Gastrocnemius medialis (tissue), 4 donors: ENCODE results near the gene GPS1. TPM values are rescaled to one million over a fixed set of nuclear protein-coding genes. Genes with fewer than 3 reads are reported as not detected.
A peak's percentile ranks its signal among the peaks of the same experiment; 100 is the strongest.

ENCODE experiments used
- ATAC-seq, 2 donors: fragments of 150-250 bp; one replicate each; pipeline ENCODE4 v1.9.1; 2016
- DNase-seq, 2 donors: peaks; one replicate each; pipeline ENCODE4 v3.0.0-alpha.2; 2019
- H3K27ac ChIP-seq, 4 donors: fragments of 200-600 bp; sonication (generic); 1 replicate in 1 of 4; 2 replicates in 3 of 4; pipeline ENCODE4 v1.5.1; 2016 to 2018; ENCODE audit warnings: mild to moderate bottlenecking in 2 of 4, moderate library complexity in 1 of 4
- H3K27me3 ChIP-seq, 3 donors: fragments of 200-600 bp; sonication (generic) in 2 of 3; 1 replicate in 1 of 3; 2 replicates in 2 of 3; pipeline versions ENCODE4 v1.5.1 to v1.6.0; 2016 to 2019; ENCODE audit warnings: mild to moderate bottlenecking in 1 of 3, moderate library complexity in 1 of 3
- H3K36me3 ChIP-seq, 2 donors: fragments of 200-600 bp; sonication (generic) in 1 of 2; one replicate each; pipeline ENCODE4 v1.5.1; 2017 to 2018
- H3K4me1 ChIP-seq, 2 donors: fragments of 200-600 bp; sonication (generic) in 1 of 2; one replicate each; pipeline ENCODE4 v1.5.1; 2016 to 2017; ENCODE audit warnings: mild to moderate bottlenecking in 2 of 2
- H3K4me3 ChIP-seq, 4 donors: fragments of 200-600 bp; sonication (generic) in 3 of 4; 1 replicate in 1 of 4; 2 replicates in 3 of 4; pipeline ENCODE4 v1.5.1; 2016 to 2019; ENCODE audit warnings: mild to moderate bottlenecking in 2 of 4
- H3K9me3 ChIP-seq, 3 donors: fragments of 200-600 bp; sonication (generic) in 2 of 3; 1 replicate in 1 of 3; 2 replicates in 2 of 3; pipeline ENCODE4 v1.5.1; 2016 to 2019
- CTCF ChIP-seq, 5 experiments: fragments of 450-650 bp in 3 of 5; fragments of 200-600 bp in 2 of 5; sonication (generic) in 2 of 5; IDR thresholded peaks in 4 of 5; conservative IDR thresholded peaks in 1 of 5; 1 replicate in 4 of 5; 2 replicates in 1 of 5; pipeline ENCODE4 v1.5.1; 2016 to 2019; ENCODE audit warnings: antibody characterized with exemption in 5 of 5, mild to moderate bottlenecking in 3 of 5, moderate library complexity in 3 of 5
- POLR2A ChIP-seq, 2 donors: fragments of 450-650 bp; IDR thresholded peaks; one replicate each; pipeline ENCODE4 v1.6.1; 2017; ENCODE audit warnings: antibody characterized with exemption in 2 of 2, mild to moderate bottlenecking in 2 of 2, moderate library complexity in 2 of 2
- in situ Hi-C, 4 donors: fragments of 200-750 bp; cut with MboI; loops; one replicate each; pipeline versions ENCODE4 v1.15.0 to v1.8.0; 2017; ENCODE audit warnings: low sequenced_read_pairs in 4 of 4
- intact Hi-C: fragments of 100-400 bp; cut with DNase I; formaldehyde crosslinking; loops from one replicate; pipeline ENCODE4 v1.15.1; 2023; ENCODE audit warnings: low total_unique reads
- total RNA-seq, 4 donors: library from RNA; depleted of rRNA; stranded (reverse); fragments of >200 nt; gene quantifications; one replicate each; pipeline versions ENCODE4 v1.1.0 to v1.2.3, GENCODE V29; 2016

The GPS1 gene
- total RNA-seq, 4 donors from 2014 or later, result 119 to 174 (median 137) TPM

GRCh38 chr17:82053556-82054263 is 2.0 kb downstream of the GPS1 start:
- Histone ChIP-seq H3K4me1 (peaks cover 22 to 29% of the 10 kb centered on the region in 2 donors), H3K27ac (no peak overlapping the region), H3K36me3 (peaks cover 0 to 67% of the 10 kb centered on the region in 2 donors), H3K27me3 (no peaks in the 10 kb centered on the region), H3K9me3 (no peaks in the 10 kb centered on the region), H3K4me3 (peak overlapping the region in 1 of 4 donors; percentile 66)
- no peak for TF ChIP-seq POLR2A (IDR thresholded peaks at IDR 0.05)
- no peak for TF ChIP-seq CTCF (IDR thresholded peaks at IDR 0.05 in 4 of 5, conservative IDR thresholded peaks at IDR 0.05 in 1 of 5)
- DNase-seq, result no peak
- no peak for ATAC-seq
- intact Hi-C loops, result loop anchor here (5.0 kb wide), 1 partner anchor 44 kb away; the partner anchor contains the start of gene FASN
- in situ Hi-C loops, result no loop called here

GRCh38 chr17:82054351-82055022 is 2.8 kb downstream of the GPS1 start:
- TF ChIP-seq POLR2A (IDR thresholded peaks at IDR 0.05) (no peak), CTCF (IDR thresholded peaks at IDR 0.05 in 4 of 5, conservative IDR thresholded peaks at IDR 0.05 in 1 of 5) (no peak)
- in situ Hi-C loops (no loop called here), intact Hi-C loops (loop anchor here (5.0 kb wide), 1 partner anchor 43 kb away; the partner anchor contains the start of gene FASN)
- no peaks in the 10 kb centered on the region for H3K27me3 ChIP-seq
- no peak overlapping the region for H3K27ac ChIP-seq
- ATAC-seq (no peak), DNase-seq (no peak)
- H3K4me1 ChIP-seq, result peaks cover 22 to 29% of the 10 kb centered on the region in 2 donors
- no peaks in the 10 kb centered on the region for H3K9me3 ChIP-seq
- H3K36me3 ChIP-seq, result peaks cover 0 to 66% of the 10 kb centered on the region in 2 donors
- H3K4me3 ChIP-seq, result no peak overlapping the region

GRCh38 chr17:82055023-82055964 is 3.6 kb downstream of the GPS1 start:
- DNase-seq, result no peak
- Histone ChIP-seq H3K36me3 (peaks cover 0 to 66% of the 10 kb centered on the region in 2 donors), H3K9me3 (no peaks in the 10 kb centered on the region), H3K27ac (no peak overlapping the region), H3K4me1 (peaks cover 17 to 24% of the 10 kb centered on the region in 2 donors), H3K27me3 (no peaks in the 10 kb centered on the region), H3K4me3 (no peak overlapping the region)
- in situ Hi-C loops (no loop called here), intact Hi-C loops (no loop called here)
- TF ChIP-seq CTCF (IDR thresholded peaks at IDR 0.05 in 4 of 5, conservative IDR thresholded peaks at IDR 0.05 in 1 of 5) (no peak), POLR2A (IDR thresholded peaks at IDR 0.05) (no peak)
- ATAC-seq, result no peak

- no peak for ATAC-seq
- Histone ChIP-seq H3K27me3 (no peaks in the 10 kb centered on the region), H3K4me1 (peaks cover 10 to 17% of the 10 kb centered on the region in 2 donors), H3K27ac (no peak overlapping the region), H3K4me3 (no peak overlapping the region), H3K9me3 (no peaks in the 10 kb centered on the region), H3K36me3 (peaks cover 0 to 74% of the 10 kb centered on the region in 2 donors)
- DNase-seq, result no peak
- in situ Hi-C loops (no loop called here), intact Hi-C loops (no loop called here)
- no peak for TF ChIP-seq CTCF (IDR thresholded peaks at IDR 0.05 in 4 of 5, conservative IDR thresholded peaks at IDR 0.05 in 1 of 5)
- no peak for TF ChIP-seq POLR2A (IDR thresholded peaks at IDR 0.05)
These were observed 4.4 kb downstream of the GPS1 start for GRCh38 chr17:82055965-82056728.
